Mucosa of stomach (tissue), 1 donor: ENCODE results near the gene LEF1.

ENCODE experiments used
- H3K27me3 ChIP-seq: one replicate; pipeline ENCODE4 v1.7.0; 2013; ENCODE audit warnings: mild to moderate bottlenecking, low read length; ENCODE audit not compliant: control insufficient read depth, insufficient read depth
- H3K36me3 ChIP-seq: one replicate; pipeline ENCODE4 v1.7.0; 2013; ENCODE audit warnings: low read length; ENCODE audit not compliant: control insufficient read depth, insufficient read depth
- H3K4me1 ChIP-seq: one replicate; pipeline ENCODE4 v1.7.0; 2013; ENCODE audit warnings: mild to moderate bottlenecking, low read length; ENCODE audit not compliant: control insufficient read depth, insufficient read depth
- H3K4me3 ChIP-seq: one replicate; pipeline ENCODE4 v1.7.0; 2013; ENCODE audit warnings: low read length
- H3K9ac ChIP-seq: one replicate; pipeline ENCODE4 v1.7.0; 2013; ENCODE audit warnings: mild to moderate bottlenecking, low read length, moderate library complexity
- H3K9me3 ChIP-seq: one replicate; pipeline ENCODE4 v1.7.0; 2013; ENCODE audit warnings: mild to moderate bottlenecking, low read length, moderate library complexity; ENCODE audit not compliant: control insufficient read depth
- donor health status: Pancreatic carcinoma.

LEF1 gene

DNA sequence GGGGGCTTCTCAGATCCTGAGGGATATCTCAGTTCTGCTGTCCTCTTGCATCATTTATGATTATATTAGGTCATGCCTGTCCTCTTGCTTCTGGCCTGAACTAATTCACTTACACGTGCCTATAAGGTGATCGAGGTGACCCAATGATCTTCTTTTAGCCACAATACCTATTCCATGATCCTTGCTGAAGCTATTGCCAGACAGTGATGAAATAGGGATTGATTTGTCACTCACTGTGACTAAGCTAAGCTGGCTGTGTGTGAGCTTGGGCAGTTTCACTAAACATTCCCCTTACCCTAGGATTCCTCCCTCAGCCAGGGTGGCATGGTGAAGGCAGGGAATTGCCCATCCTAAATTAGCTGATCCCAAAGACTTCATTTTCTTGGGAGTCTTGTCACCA lies 160.0 kb downstream of the LEF1 start:
- Histone ChIP-seq H3K9me3 (no peaks in the 10 kb centered on the region), H3K4me1 (no peaks in the 10 kb centered on the region), H3K9ac (no peak overlapping the region)

DNA sequence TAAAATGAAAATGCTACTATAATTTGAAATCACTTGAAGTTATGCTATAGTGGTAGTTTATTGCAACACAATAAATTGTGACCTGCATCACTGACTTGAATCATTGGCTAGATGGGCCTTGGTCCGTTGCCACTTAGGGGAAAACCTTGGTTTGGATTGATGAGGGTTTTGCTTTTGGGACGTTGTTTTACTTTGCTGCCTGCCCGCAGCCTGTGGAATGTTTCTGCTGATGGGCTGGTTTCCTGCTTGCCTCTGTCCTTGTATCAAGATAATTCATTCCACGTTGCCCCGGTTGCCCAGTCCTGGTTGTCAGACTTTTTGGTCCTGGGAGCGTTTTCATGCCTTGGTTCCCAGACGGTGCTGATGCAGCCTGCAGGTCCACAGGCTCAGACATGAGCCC lies 160.7 kb downstream of the LEF1 start:
- H3K36me3 ChIP-seq = no peaks in the 10 kb centered on the region
- H3K27me3 ChIP-seq = no peaks in the 10 kb centered on the region
- no peaks in the 10 kb centered on the region for H3K4me1 ChIP-seq
- H3K9ac ChIP-seq = no peak overlapping the region
- H3K4me3 ChIP-seq = no peak overlapping the region
- no peaks in the 10 kb centered on the region for H3K9me3 ChIP-seq

More for the DNA sequence above, 160.0 kb downstream of the LEF1 start:
- Histone ChIP-seq H3K36me3 (no peaks in the 10 kb centered on the region), H3K27me3 (no peaks in the 10 kb centered on the region), H3K4me3 (no peak overlapping the region)

DNA sequence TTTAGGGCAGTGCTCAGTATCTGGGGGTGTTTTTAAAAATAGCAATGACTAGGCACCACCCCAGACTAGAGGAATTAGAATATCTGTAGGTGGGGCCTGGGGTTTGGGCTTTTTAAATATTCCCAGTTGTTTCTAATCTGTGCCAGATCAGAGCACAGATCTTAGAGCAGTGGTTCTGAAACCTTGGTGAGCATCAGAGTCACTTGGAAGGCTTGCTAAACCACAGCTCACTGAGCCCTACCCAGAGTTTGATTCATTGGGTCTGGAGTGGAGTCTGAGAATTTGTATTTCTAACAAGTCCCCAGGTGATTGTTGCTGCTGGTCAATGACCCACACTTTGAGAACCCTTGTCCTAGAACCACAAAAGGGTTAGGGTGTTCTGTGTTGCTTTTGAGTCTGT lies 162.4 kb downstream of the LEF1 start:
- H3K36me3 ChIP-seq = no peaks in the 10 kb centered on the region
- no peak overlapping the region for H3K9ac ChIP-seq
- no peaks in the 10 kb centered on the region for H3K27me3 ChIP-seq
- H3K4me1 ChIP-seq = no peaks in the 10 kb centered on the region
- H3K4me3 ChIP-seq = no peak overlapping the region
- H3K9me3 ChIP-seq = no peaks in the 10 kb centered on the region

DNA sequence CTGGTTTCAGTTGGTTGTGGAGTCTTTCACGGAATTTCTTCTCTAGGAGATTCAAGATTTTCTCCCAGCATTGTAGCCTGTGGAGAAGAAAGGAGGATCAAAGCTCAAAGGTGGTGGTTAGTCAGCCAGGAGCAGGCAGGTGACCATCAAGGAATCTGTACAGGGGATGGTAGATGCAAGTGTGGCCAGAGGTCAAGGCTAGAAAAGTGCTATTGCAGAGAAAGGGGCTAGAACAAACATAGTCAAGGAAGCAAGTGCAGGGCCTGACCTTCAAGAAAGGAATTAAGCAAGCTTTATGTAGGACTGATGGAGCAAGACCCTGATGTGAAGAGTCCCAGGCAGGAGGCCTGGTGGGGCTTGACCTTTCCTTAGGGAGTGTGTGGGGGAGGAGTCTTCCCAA lies 162.9 kb downstream of the LEF1 start:
- Histone ChIP-seq H3K27me3 (no peaks in the 10 kb centered on the region), H3K4me3 (no peak overlapping the region), H3K4me1 (no peaks in the 10 kb centered on the region), H3K9ac (no peak overlapping the region), H3K36me3 (no peaks in the 10 kb centered on the region), H3K9me3 (no peaks in the 10 kb centered on the region)

DNA sequence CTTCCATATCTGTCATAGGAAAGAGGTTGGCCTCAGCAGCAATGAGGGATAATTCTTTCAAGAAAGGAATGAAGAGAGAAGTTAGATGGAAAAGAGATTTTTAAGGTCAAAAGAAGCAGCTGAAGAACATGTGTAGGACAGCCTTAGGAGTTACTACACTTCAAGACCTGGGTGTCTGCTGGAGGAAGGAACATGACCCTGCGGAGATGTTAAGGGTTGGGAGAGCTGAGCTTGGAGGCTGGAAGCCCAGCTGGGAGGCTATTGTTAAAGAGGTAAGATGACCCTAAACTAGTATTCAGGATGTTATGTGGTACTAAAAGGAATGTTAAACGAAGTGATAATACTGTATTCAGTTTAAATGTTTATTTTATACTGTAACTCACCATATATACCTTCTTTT lies 164.1 kb downstream of the LEF1 start:
- Histone ChIP-seq H3K4me1 (no peaks in the 10 kb centered on the region), H3K4me3 (no peak overlapping the region), H3K9ac (no peak overlapping the region), H3K27me3 (no peaks in the 10 kb centered on the region), H3K9me3 (no peaks in the 10 kb centered on the region), H3K36me3 (no peaks in the 10 kb centered on the region)

DNA sequence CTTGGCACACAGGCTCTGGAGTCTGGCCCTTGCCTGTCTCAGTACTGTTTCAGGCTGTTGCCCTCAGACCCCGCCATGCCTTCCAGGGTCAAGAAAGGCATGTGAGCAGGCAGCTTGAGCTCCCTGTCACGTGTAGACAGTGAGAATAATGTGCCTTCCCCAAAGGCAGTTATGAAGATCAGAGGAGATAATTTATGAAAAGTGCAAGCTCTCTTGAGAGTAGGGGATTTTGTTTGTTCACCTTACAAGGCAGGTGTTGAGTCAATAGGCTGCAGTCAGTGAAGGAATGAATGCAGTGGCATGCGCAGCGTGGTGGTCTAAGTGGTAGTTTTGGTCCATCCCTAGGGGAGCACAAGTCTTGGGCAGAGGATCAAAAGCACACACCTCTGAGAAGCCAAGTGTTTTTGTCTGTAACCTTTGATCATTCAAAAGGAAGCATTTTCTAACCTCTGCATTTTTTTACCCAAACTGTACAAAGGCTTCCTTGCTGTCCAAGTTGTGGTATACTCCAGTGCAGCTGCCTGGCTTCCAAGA lies 164.7 kb downstream of the LEF1 start:
- H3K4me1 ChIP-seq = no peaks in the 10 kb centered on the region
- no peaks in the 10 kb centered on the region for H3K9me3 ChIP-seq
- no peak overlapping the region for H3K9ac ChIP-seq
- H3K4me3 ChIP-seq = no peak overlapping the region
- H3K27me3 ChIP-seq = no peaks in the 10 kb centered on the region
- no peaks in the 10 kb centered on the region for H3K36me3 ChIP-seq

DNA sequence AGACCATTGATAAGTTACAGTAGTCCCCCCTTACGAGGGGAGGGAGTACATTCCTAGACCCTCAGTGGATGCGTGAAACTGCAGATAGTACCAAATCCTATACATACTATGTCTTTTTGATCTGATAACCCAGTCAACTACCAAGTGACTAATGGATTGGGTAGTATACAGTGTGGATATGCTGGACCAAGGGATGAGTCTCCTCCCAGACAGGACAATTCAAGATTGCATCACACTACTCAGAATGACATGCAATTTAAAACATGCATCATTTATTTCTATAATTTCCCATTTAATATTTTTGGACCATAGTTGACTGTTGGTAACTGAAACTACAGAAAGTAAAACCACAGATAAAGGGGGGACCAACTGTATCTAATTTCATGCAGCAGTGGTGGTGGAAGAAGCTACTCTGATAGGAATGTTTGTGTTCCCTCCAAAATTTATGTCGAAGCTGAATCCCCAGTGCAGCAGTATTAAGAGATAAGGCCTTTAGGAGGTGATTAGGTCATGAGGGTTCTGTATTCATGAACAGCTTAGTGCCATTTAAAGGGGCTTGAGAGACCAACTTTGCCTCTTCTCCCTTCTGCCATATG lies 167.1 kb downstream of the LEF1 start:
- no peaks in the 10 kb centered on the region for H3K36me3 ChIP-seq
- no peaks in the 10 kb centered on the region for H3K27me3 ChIP-seq
- no peak overlapping the region for H3K4me3 ChIP-seq
- no peaks in the 10 kb centered on the region for H3K9me3 ChIP-seq
- H3K9ac ChIP-seq = no peak overlapping the region
- no peaks in the 10 kb centered on the region for H3K4me1 ChIP-seq

DNA sequence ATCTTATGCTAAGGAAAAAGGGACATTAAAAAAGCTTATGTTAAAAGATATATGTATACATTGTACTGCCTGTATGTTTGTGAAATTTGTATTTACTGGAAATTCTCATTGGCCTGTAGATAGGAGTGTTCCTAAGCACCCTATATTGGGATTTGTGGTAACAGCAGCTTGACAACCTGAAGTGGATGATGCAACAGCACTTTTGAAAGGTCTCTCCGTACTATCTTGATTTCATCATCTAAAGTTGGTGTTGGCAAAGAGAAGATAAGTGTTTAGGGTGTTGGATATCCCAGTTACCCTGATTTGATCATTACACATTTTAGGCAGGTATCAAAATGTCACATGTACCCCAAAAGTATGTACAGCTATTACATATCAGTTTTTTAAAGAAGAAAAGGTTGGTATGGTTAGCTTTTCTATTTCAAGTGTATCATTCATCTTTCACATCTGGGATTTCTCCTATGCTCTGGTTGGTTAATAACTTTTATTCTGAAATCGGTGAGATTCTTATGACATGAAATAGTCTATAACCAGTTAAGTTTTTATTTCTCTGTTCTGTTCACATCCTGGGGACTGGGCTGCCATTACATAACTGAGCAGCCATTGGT lies 168.7 kb downstream of the LEF1 start:
- Histone ChIP-seq H3K9me3 (no peaks in the 10 kb centered on the region), H3K4me3 (no peak overlapping the region), H3K4me1 (no peaks in the 10 kb centered on the region), H3K27me3 (no peaks in the 10 kb centered on the region), H3K36me3 (no peaks in the 10 kb centered on the region), H3K9ac (no peak overlapping the region)

DNA sequence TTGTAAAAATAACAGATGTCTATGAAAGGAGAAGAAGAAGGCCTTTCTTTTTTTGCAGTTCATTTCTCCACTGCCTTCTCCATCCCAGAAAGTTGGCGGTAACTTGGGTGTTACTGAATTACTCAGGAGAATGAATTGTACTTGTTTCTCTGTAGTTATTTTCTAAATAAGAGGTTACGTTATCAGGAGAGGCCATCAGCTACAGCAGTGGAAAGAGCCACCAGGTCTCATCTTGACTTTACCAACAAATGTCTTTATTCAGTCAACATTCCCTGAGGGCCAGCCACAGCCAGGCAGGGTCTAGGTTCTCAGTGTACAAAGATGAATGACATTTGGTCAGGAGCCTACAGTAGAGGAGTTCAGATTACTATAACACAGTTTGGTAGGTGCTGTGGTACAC lies 170.9 kb downstream of the LEF1 start:
- H3K4me3 ChIP-seq = no peak overlapping the region

More for the DNA sequence above, 170.9 kb downstream of the LEF1 start:
- Histone ChIP-seq H3K9ac (no peak overlapping the region), H3K36me3 (no peaks in the 10 kb centered on the region), H3K9me3 (no peaks in the 10 kb centered on the region), H3K4me1 (peaks cover 18% of the 10 kb centered on the region), H3K27me3 (no peaks in the 10 kb centered on the region)
